NCI-H2171 (cell line): ENCODE data around the gene EXD2.
"Not testable (repeated sequence)": the region's sequence is repeated elsewhere in the genome, so short reads cannot be mapped to it uniquely, and the experiment has no call there.

ENCODE experiments used
- DNase-seq: peaks from one replicate; lab custom pipeline; 2025; lab: John Stamatoyannopoulos, UW

The EXD2 gene, protein sequence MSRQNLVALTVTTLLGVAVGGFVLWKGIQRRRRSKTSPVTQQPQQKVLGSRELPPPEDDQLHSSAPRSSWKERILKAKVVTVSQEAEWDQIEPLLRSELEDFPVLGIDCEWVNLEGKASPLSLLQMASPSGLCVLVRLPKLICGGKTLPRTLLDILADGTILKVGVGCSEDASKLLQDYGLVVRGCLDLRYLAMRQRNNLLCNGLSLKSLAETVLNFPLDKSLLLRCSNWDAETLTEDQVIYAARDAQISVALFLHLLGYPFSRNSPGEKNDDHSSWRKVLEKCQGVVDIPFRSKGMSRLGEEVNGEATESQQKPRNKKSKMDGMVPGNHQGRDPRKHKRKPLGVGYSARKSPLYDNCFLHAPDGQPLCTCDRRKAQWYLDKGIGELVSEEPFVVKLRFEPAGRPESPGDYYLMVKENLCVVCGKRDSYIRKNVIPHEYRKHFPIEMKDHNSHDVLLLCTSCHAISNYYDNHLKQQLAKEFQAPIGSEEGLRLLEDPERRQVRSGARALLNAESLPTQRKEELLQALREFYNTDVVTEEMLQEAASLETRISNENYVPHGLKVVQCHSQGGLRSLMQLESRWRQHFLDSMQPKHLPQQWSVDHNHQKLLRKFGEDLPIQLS

GRCh38 chr14:69191340-69192111, at the start of gene EXD2:
EXD2 (plus strand) TSS chr14:69191498; CDS start chr14:69209471, 17,973 bp downstream.
- DNase-seq = peak; percentile 96

- no peak for DNase-seq
Observed at GRCh38 chr14:69141550-69141949, 49.7 kb upstream of the EXD2 start.

- DNase-seq = no peak
Observed at GRCh38 chr14:69142101-69142500, 49.2 kb upstream of the EXD2 start.

DNA sequence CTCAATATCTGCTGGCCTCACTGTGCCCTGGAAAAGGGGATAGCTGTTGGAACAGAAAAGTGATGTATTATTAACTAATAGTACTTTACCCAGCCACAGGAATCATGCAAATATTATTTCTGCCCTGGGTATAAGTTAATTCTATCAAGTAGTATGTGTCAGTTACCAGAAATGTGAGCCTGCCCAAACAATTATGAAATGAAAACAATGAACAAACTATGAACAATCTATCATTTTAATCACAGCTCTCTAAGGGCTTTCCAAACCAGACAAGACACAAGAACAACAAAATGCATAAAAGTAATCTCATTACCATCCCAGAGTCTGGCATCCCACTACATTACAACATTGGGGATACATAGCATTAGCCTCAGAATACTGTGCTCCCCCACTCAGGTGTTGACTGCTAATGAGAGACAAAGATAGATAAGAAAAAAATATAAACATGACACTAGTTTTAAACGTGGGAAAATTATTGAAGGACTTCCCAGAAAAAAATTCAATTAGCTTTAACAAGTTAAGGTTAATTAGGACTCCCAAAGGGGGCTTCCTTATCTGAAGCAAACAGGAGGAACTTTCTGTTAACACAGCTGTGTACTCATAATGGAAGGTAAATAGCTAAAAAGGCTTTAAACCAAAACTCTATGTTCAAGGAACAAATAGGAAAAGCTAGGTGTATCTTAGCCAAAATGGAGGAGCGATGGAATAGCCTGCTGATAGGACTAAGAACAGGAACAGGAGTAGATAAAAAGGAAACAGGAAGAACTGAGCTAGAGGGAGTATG, 41.6 kb upstream of the EXD2 start:
- no peak for DNase-seq

- DNase-seq = peak; percentile 78
Observed at GRCh38 chr14:69151458-69152180, 39.7 kb upstream of the EXD2 start.

GRCh38 chr14:69152181-69152901, 39.0 kb upstream of the EXD2 start:
- peak; percentile 74 for DNase-seq

- DNase-seq = peak; percentile 85
Observed at GRCh38 chr14:69152902-69153151, 38.5 kb upstream of the EXD2 start, which contains the start of gene DCAF5. DCAF5 (minus strand) TSS chr14:69153119; CDS start chr14:69152978, 141 bp downstream.

DNA sequence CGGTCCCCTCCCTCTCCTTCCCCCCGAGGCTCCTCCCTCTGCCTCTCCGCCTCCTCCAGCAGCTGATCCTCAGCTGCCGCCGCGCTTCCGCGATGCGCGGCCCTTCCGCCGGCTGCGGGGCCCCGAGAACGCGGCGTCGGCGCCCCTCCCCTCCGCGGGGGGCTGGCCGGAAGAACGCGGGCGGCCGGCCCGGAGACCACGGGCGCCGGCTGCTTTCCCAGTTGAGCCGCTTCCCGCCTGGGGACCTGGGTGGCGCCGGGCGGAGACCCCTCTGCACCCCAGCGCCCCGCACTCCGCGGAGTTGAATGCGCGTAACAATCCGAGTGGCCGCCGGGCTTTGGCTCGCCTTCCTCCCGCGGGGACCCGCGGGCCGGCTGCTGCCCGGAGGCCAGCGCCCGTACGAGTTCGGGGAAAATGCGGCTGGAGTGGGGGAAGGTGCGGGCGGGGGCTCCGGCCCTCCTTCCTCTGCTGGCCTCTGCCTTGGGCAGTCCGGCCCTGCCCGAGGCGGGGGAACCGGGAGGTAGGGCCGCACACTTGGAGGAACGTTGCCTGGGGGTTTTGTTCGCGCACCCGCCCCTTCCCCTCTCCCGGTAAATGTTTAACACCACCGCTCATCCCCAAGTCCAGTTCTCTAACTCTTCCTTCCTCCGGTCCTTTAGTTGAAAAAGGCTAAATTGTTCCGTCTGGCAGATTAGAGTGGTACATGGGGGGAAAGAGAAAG, 38.0 kb upstream of the EXD2 start:
- DNase-seq = no peak

- no peak for DNase-seq
Observed at GRCh38 chr14:69153873-69154270, 37.4 kb upstream of the EXD2 start.

DNA sequence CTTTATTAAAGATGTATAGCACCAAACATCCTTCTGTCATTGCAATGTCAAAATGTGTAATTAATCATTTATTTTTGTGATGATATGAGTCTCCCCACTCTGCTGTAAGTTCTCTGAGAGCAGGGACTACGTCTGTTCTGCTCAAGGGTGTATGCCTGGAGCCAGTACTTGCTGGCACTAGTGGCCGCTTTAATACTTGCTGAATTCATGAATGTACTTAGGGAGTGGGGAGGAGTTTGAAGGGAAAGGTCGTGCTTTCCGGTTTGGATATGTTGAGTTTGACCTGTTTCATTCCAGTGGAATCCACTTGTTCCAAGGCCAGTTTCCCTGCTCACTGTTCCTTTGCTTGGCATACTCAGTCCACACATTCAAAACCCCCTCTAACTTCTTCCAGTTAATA, 36.5 kb upstream of the EXD2 start:
- no peak for DNase-seq

GRCh38 chr14:69156224-69156623, 35.1 kb upstream of the EXD2 start:
- no peak for DNase-seq

GRCh38 chr14:69161590-69161989, 29.7 kb upstream of the EXD2 start:
- DNase-seq = no peak

GRCh38 chr14:69165787-69166186, 25.5 kb upstream of the EXD2 start:
- DNase-seq = not testable (repeated sequence)

DNA sequence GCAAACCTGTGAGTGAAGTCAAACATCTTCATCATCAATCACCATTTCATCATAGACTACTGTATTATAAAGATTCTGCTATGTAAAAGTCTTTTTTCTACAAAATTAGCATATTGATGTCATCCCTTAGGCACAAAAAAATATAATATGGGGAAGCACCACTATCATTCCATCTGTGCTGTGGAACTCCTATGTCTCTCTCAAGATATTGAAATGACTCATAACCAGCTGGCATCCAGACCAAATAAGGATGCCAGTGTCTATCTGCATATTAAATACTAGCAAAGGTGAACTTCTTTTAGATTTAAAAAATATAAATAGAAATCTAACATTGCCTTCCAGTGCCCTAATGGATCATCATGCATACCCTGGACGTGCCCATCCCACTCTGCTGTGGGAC, 20.5 kb upstream of the EXD2 start:
- DNase-seq = no peak

- no peak for DNase-seq
Observed at GRCh38 chr14:69171569-69171968, 19.7 kb upstream of the EXD2 start.

GRCh38 chr14:69175130-69175529, 16.2 kb upstream of the EXD2 start:
- no peak for DNase-seq

DNA sequence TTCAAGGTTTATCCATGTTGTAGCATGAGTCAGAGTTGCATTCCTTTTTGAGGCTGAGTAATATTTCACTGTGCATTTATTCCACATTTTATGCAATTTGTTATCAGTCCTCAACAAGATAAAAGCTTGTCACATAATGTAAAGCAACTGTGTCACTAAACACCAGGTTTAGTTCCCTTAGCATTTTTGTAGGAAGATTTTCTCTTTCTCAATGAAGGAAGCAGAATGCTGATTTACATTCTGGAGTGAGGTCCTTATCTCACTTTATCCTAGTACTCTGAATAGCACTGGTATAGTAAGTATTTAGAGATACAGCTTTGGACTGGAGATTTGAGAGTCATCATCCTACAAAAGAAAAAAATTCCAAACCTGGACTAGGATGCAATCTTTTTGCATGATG, 9.8 kb upstream of the EXD2 start:
- DNase-seq = no peak

DNA sequence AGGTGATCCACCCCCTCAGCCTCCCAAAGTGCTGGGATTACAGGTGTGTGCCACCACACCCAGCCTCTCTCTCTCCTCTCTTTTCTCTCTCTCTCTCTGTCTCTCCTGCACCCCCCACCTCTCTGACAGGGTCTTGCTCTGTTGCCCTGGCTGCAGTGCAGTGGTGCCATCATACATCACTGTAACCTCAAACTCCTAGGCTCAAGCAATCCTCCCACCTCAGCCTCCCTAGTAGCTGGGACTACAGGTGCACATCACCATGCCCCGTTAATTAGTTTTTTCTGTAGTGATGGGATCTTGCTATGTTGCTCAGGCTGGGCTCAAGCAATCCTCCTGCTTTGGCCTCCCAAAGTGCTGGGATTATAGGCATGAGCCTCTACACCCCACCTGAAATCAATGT, 8.7 kb upstream of the EXD2 start:
- DNase-seq = not testable (repeated sequence)

DNA sequence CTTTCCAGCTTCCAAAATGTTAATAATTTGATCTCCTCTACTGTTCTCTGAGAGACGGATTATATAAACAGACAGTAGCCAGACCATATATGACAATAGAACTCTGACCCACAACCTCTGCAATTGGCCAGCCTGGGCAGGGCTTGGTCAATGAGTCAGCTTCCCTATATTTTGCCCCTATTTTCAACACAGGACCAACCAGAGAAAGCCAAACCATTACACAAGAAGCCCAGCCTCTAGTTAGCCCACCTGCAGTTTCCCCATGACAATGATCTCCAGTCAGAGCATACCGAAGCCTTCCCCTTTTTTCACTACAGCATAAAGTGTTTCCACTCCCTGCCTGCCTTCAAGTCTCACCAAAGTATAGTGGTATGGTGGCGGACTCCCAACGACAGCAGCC, 7.6 kb upstream of the EXD2 start:
- no peak for DNase-seq

- no peak for DNase-seq
Observed at GRCh38 chr14:69190191-69190590, 1.1 kb upstream of the EXD2 start.
